HAP-1 (cell line): ENCODE data around the gene HADHA.

ENCODE experiments used
- DNase-seq, 2 experiments: peaks; one replicate each; pipeline ENCODE4 v3.0.0-alpha.2; 2016 to 2020; ENCODE audit warnings: low spot score in 2 of 2
- H3K27me3 ChIP-seq: fragments of 250-450 bp; sonication (Bioruptor Pico); 2 replicates; pipeline ENCODE4 v1.5.1; 2020; ENCODE audit warnings: low read depth, mild to moderate bottlenecking, moderate library complexity
- H3K36me3 ChIP-seq: fragments of 250-450 bp; sonication (Bioruptor Pico); replicated peaks from 2 replicates; pipeline ENCODE4 v1.5.1; 2020; ENCODE audit warnings: mild to moderate bottlenecking
- H3K4me1 ChIP-seq: fragments of 250-450 bp; sonication (Bioruptor Pico); 2 replicates; pipeline ENCODE4 v1.5.1; 2020; ENCODE audit warnings: mild to moderate bottlenecking
- H3K4me3 ChIP-seq: fragments of 250-450 bp; sonication (Bioruptor Pico); 2 replicates; pipeline ENCODE4 v1.5.1; 2020; ENCODE audit warnings: mild to moderate bottlenecking, moderate library complexity
- H3K9me3 ChIP-seq: fragments of 250-450 bp; sonication (Bioruptor Pico); 2 replicates; pipeline ENCODE4 v1.5.1; 2020; ENCODE audit warnings: mild to moderate bottlenecking, moderate library complexity
- in situ Hi-C: fragments of 300-500 bp; cut with MboI; formaldehyde crosslinking; loops from 3 replicates; pipeline ENCODE4 v1.14.3; 2020; ENCODE audit warnings: low sequenced_read_pairs, inconsistent platforms, mixed read lengths

Gene HADHA

GRCh38 chr2:26144953-26145680 is 99.3 kb downstream of the HADHA start:
- H3K4me3 ChIP-seq = no peak overlapping the region

GRCh38 chr2:26144031-26144430 is 100.4 kb downstream of the HADHA start:
- in situ Hi-C loops = loop anchor here (10.0 kb wide), 1 partner anchor 289 kb away; no protein-coding TSS in a partner anchor
- Histone ChIP-seq H3K4me3 (no peak overlapping the region), H3K36me3 (no peaks in the 10 kb centered on the region), H3K9me3 (no peaks in the 10 kb centered on the region), H3K4me1 (peaks cover 3% of the 10 kb centered on the region; the same call in 1 of the 2 replicates), H3K27me3 (no peaks in the 10 kb centered on the region)
- DNase-seq = no peak

More at GRCh38 chr2:26144953-26145680, 99.3 kb downstream of the HADHA start:
- in situ Hi-C loops = loop anchor here (5.0 to 10.0 kb wide), 3 partner anchors 153 to 290 kb away; no protein-coding TSS in a partner anchor
- peak; percentile 68 to 82 for DNase-seq
- Histone ChIP-seq H3K27me3 (peaks cover 2% of the 10 kb centered on the region; the same call in 1 of the 2 replicates), H3K9me3 (no peaks in the 10 kb centered on the region), H3K4me1 (peaks cover 3% of the 10 kb centered on the region; the same call in 1 of the 2 replicates), H3K36me3 (no peaks in the 10 kb centered on the region)

GRCh38 chr2:26141145-26141769 is 103.2 kb downstream of the HADHA start:
- Histone ChIP-seq H3K27me3 (no peaks in the 10 kb centered on the region), H3K36me3 (no peaks in the 10 kb centered on the region; the same call in 1 of the 2 replicates), H3K4me3 (no peak overlapping the region), H3K4me1 (peaks cover 8% of the 10 kb centered on the region), H3K9me3 (no peaks in the 10 kb centered on the region)
- DNase-seq = no peak
- in situ Hi-C loops = loop anchor here (10.0 kb wide), 1 partner anchor 286 kb away; no protein-coding TSS in a partner anchor
